Measurements from ENCODE around the gene MAPKAP1.

Gene MAPKAP1

DNA sequence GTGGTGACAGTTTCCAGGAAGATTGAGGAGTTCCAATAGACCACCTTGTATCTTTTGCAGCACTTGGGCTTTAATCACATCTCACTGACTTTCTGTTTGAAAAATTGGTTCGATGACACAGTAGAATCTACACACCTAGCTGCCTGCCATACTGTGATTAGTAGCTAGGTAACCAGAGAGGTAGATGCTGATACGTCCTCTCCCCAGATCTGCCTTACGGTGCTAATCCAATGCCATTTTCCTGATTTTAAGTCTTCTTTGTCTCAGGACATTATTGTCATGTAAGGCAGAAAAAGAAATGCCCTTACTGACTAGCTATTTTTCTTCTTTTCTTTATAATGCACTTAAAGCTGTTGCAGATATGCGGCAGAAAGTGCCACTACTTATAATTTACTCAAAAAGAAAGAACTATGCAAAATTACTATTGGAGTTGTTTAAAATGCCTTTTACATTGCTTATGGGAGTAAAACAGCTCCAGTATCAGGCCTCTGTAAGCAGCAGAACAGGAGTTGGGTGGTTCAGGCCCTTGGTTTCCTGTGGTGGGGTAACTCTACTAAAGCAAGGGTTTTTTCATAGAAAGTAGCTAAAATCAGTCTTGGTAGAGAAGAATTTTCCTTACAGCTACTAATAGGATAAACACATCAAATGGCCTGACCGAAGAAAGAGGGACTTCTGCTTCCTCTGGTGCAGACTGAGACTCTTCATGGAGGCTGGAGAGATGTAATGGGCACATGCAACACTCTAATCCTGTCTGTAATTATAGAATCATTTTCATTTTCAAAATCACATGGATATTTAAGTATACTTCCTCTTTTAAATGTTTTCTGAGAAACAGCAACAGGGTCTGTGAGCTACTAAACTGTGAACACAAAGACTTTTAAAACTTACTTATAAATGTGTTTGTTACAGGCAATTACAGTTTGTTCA lies 177.2 kb downstream of the MAPKAP1 start:
- DNase-seq = no peak

DNA sequence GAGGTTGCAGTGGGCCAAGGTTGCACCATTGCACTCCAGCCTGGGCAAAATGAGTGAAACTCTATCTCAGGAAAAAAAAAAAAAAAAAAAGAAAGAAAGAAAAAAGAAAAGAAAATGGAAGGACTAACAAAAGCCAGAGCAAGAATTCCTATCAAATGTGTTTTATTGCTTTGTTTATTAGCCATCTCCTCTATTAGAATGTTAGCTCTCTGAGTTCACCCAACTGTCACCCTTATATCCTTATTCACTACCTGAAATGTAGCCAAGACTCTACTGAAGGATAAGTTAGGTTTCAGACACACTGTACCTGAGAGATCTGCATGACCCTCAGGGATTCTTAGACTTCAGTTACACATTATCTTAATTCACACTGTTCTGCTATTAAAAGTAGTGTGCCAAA lies 177.9 kb downstream of the MAPKAP1 start:
- DNase-seq = no peak

DNA sequence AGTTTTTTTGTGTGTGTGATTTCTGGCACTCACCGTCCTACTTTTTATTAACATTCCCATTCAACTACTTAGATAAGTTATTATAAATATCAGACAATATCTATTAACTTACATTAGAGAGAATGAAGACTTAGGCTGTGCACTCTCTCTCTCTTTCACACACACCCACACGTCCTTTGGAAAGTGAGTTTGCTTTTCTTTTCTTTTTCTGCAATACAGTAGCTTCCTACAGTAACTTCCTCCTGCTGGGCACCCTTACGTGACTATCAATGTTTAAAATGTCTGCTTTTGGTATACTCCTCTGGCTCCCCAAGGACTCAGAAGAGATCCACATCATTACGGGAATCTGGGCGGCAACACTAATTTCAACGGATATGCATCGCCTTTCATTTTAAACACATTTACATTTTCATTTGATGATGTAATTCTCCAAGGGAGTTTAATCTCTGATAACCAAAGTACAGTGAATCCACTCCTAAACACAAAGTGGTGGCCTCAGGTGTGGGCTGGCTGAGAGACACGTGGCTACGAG lies 179.5 kb downstream of the MAPKAP1 start:
- DNase-seq = no peak

DNA sequence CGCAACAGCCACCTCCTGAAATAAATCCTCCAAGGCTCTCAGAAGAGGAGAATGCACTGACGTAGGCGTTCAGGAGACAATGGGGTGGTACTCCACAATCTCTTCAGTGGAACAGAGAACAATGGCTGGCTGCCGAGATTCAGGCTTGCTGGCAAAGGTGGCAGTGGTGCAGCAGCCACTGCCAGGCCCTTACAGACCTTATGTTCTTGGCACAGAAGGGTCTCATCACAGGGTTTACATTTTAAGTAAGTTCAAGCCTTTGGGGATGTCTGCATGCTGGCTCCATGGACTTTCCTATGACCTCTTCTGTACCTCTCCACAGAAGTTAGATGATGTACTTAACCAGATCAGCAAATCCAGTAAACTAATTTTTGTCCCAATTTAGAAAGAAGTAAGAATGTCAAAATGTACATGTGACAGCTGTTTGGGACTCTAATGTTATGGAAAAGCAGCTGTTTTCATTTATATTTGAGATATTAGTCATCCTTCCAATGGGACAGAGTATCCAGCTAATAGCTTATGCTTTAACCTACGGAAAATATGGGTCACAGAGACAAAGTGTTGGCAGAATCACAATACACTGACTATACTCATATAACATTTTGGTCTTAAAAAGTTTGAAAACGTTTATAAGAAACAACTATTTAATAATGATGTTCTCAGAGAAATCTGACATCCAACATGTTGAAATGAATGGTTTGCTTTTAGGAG lies 180.9 kb downstream of the MAPKAP1 start:
- DNase-seq = peak; percentile 46

DNA sequence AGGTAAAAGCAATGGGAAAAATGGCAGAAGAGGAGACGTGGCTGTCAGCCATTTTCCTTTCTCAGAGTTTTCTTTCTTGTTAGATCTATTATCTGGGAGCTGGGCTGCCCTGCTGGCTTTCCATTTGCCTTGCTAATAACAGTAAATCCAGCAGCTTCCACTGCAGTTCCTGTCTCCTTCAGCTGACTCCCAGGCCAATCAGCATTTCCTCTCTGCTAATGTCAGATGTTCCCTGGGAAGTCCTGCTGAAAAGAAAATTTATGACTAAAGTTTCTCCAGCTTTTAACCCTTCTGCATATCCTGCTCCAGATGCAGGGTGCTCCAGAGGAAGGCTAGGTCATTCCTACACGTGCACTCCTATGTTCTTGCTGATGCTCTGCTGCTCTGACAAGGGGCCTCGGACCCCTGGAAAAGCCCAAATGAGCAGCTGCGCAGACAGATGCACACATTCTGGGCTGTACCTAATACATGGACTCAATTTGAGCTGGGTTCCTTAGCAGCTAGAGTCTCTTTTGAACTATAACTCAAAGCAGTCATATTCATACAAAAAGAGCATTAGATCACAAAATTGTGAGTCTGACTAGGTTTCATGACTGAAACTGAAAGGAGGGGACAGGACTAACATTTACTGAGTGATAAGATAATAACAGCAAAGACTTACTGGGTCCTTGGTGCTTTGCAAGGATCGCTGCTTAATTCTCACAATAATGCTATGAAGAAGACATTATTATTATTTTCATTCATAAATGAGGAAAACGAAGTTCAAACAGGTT lies 182.2 kb downstream of the MAPKAP1 start:
- no peak for DNase-seq

DNA sequence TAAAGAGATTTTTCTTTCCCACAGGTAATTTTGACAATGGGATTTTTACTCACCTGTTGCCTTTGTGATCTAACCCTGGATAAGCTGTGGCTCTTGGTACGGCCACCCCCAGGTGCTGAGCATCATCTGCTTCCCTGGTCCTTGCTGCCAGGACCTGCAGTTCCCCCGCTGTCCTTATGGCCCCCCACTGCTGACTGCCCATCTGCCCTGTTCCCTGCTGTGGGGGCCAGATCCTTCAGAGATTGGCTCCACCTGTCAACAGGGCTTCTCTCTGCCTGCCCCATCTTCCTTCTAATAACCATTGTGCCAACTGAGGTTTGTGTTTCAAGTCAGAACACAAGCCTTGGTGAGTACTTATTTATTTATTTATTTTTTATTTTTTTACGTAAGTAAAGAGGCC lies 183.3 kb downstream of the MAPKAP1 start:
- no peak for DNase-seq

DNA sequence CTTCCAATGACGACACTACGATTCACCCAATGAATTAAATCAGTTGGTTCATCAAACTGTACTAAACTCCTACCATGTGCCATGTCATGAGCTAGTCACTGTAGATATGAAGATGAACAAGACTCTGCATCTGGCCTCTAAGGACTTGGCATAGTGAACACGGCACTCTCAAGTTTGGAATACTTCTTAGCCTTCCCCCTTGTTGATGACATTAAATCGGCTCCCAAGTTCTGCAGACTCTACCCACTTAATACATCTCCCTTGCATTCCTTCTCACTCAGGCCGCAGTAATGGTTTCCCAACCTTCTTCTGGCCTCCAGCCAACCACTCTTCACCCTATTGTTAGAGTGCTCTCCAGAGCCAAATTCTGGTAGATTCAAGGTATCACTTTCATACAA lies 184.7 kb downstream of the MAPKAP1 start:
- DNase-seq = no peak

DNA sequence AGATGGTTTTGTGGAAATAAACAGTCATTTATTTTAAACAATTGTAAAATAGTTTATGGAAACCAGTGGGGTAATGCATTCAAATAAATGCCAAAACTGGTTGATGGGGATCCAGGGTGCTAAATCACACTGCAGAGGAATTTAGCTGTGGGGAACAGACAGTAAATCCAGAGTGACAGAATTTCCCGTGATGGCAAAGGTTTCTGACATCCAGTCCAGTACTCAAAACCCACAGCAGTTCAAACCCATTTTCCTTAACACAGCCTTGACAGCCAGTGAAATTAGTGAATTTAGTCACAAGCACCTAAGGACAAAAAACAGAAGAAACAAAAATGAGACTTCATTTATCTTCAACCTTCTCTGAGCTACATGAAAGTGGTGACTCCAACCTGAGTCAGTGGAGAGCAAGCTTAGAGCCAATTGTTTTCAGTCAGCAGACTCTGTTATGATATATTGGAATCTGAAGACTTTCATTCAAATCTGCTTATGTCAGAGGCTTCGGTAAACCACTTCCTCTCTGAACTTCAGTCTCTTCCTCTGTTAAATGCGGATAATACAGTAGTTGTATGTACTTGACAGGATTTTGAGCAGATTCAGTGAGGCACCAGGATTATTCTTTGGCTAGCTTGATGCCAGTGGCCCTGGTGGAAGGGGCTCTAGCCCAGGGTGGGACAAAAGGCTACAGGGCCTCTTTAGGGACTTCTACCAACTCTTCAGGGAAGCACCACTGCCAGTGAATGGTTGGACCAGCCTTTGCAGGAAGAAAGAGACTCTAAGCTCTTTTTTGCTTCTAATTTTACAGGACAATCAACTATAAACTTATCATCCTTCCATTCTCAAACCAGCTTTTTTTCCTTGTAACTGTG lies 185.3 kb downstream of the MAPKAP1 start:
- DNase-seq = no peak

DNA sequence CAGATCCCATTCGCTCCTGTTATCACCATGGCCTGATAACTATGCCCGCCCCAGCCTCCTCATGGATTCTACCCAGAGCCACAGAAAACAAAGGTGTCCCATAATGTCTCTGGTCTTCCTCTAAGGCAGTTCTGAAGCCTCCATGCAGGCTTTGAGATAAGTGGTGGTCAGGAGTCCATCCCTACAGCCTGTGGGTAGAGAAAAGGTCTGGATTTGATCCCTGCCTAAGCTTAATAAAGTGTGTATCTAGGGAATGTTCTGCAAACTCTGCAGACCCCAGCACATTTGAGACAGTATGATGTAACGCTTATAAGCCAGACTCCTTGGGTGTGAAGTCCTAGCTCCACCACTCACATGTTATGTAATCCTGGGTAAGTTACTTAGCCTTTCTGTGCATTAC lies 187.3 kb downstream of the MAPKAP1 start:
- no peak for DNase-seq

DNA sequence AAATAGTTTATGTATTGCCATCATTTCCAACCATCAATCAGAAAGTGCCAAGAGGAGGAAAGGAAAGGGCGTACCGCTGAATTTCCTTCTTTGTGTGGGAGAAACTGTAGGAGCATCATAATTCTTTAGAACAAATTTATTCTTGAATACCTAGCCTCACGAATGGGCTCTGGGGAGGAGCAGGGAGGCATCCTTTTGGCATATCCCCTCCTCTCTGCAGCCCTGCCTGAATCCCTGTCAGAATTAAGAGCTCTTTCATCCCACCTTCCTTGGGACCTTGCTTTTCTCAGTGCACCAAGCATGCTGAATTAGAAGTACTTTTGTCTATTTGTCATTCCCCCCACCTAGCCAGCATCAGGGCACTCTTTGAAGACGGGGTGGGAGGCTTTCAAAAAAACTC lies 189.4 kb downstream of the MAPKAP1 start:
- DNase-seq = no peak

DNA sequence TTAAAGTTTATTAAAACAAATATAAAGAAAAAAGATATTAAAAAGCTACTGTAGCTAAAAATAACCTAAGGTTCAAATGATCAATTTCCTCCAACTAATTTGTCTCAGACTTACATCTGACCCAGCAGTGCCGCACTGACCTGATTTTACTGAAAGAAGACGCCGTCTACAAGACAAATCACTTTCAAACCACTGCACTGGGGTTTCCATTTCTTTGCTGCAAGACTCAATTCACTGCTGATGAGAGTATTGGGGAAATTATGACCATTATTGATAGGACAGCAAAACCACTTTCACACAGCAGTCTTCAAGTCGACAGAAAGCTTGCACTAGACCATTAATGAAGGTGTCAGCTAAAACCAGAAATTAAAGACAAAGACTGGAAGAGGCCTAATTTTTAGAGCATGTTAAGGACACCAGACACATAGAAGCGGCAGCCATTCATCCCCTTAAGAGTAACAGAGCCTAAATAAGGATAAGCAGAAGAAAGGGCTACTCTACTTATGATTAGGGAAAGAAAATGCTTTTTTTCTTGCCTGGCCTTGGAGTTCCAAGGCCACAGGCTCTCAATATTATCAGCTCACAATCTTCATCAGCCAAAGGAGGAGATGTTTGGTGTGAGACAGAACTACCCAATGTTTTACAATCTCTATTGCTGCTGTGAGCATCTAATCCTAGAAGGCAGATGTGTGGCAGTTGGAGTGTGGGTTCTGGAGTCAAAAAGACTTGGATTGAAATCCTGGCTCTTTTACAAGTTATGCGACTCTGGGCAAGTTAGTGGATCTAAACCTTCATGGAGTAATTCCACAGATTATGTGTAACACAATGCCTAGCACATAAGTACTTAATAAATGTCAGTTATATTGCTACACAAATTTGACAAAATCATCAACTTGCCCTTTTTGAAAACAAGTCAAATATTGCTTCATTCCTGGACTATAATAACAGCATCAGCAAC lies 190.7 kb downstream of the MAPKAP1 start:
- DNase-seq = no peak

DNA sequence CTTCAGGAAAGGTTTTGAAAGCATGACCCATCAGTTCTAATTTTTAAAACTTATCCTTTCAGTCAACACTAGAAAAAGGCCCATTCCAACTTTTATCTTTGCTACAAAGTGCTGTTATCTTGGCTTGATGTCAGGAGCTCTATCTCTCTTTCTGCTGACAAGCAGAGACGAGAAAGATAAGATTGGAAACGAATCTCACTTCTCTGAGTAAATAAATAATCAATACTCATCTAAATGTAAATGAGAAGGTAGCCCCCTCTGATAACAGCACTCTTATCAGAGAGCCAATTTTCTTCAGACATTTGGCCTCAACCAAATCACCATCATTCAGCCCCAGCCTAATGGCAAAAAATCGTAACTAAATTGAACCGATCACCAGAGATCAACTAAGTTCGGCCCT lies 191.7 kb downstream of the MAPKAP1 start:
- no peak for DNase-seq

DNA sequence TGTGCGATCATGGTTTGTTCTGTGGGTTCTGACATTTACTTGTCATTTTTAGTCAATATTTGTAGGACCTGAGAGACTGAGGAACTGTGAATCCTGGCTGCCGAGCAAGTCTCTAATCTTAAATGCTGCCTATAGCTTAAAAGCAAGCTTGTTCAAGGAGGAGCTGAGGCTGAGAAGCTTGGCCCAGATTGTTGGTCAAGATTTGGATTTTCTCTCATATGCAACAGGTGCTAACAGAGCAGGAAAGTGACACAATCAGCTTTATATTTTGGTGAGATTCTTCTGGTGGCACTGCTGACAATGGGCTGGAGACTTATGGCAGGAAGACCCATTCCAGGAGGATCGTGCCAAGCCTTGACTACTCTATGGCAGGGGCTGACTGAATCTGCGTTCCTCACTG lies 192.5 kb downstream of the MAPKAP1 start:
- DNase-seq = no peak

DNA sequence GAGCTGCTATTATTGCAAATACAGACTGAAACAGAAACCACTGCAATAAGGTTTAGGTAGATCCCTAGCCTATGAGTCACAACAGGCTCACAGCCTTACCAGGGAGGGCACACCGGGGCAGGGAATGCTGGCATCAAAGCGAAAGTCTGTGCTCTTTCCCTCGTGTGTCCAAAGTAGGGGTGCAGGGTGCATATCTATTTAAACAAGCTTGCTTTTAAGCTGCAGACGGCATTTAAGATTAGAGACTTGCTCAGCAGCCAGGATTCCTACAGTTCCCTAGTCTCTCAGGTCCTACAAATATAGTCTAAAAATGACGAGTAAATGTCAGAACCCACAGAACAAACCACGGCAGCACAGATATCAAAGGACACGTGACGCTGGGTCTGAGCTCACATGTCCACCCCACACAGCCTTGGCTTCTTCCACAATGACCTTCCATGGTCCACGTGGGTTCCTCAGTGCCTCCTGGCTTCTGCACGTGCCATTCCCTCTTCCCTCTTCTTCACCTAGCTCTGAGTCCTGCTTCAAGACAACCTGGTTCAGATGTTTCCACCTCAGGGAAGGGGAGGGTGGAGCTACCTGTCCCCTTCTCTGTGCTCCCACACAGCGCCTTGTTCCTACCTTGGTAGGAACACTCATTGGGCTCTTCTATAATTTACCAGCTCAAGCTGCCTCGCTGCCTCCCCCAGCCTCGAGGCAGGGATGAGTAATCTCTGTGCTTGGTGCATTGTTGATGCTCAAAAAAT lies 193.2 kb downstream of the MAPKAP1 start:
- DNase-seq = no peak

DNA sequence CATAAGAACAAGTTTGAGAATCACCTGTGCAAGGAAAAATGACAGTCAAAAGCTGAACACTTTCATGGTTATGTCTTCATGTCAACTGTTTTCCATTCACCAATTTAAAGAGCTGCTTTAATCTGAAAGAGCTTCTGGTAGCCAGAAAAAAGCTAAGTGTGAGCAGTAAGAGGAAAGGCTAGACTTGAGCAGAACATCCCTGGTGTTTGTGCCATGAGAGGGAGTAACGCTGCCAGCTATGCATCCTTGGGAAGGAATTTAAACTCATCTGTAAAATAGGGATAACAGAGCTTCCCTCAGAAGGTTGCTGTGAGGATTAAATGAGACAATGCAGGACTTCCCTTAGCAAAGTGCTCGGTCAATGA lies 193.7 kb downstream of the MAPKAP1 start:
- DNase-seq = no peak

DNA sequence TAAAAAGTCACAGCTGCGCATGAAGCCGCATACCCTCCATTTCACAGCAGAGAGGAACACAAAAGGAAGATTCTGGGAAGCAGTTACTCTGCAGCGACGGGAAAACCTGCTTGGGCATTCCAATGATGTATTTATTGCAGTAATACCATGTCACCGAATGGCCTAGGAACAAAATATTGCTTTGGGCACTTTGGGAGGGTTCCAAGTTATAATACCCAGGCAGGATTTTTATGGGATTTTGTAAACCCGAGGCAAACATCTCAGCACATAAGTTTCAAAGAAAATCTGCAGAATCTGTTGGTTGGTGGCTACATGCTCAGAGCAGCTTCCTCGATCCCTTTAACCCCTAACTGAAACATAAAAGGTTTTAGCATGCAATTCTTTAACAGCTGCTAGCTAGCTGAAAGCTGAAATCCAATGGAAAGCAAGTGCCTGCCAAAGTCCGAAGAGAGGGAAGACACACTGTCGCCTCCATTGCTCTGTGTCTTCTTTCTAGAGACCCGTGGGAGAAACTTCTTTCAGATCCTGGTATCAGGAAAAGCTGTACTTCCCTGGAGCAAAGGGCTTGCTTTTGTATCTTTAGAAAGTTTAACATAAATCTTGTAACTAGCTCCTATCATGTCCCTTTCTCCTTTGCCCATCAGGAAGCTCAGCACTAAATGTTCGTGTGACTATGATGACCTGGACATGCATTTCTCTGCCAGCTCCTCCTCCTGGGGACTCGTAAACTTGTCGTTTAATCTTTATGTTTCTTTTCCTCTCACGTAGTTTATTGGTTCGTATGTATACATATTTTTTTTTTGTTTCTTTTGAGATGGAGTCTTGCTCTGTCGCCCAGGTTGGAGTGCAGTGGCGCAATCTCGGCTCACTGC lies 195.0 kb downstream of the MAPKAP1 start:
- no peak for DNase-seq

DNA sequence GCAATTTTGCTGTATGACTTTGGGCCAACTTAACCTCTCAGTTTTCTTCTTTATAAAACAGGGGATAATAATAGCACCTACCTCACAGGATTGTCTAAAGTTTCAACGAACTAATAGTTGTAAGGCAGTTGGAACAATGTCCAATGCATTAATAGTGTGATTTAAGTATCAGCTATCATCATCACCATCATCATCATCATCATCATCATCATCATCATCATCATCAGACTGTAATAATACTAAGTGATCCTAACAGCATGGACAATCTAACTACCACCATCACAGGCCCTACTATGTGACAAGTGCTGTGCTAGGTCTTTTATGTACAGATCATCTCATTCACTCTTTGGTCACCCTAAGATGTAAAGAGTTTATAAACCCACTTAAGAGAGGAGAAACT lies 196.0 kb downstream of the MAPKAP1 start:
- DNase-seq = no peak

DNA sequence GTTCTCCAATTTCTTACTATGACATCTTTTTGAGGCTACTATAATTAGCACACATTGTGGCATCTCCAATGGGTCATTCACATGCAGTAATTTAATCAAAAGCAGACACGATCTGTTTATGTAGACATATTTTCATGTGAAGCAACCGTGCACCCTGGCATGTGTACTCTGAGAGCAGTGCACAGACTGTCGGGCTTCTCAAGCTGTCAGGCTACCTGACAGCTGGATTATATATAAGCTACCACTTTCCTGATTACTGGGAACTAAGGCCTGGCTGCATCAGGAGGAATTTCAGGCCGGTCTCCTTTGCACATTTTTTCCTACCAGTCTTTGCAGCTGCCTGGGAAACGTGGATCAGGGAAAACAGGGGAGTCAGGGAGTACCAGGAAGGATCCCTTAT lies 197.5 kb downstream of the MAPKAP1 start:
- peak; percentile 42 for DNase-seq

DNA sequence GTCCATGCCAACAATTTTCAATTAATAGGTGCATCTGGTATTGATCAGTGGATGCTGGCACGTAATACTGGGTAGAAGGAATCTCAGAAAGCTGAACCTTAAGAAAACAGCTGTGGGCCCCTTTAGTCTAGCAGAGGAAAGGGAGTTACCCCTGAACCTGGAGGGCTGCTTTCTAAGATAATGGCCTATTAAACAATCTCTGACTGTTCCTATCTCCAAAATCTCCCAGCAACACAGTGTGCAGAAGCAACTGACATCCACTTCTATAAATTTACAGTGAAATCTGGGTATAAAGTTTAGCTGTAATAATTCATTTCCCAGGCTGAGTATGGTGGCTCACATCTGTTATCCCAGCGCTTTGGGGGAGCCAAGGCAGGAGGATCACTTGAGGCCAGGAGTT lies 198.8 kb downstream of the MAPKAP1 start:
- DNase-seq = no peak

Data from NCI-H1694 (cell line).